Glomerular visceral epithelial cell (primary cell): Measurements from ENCODE around the gene SPAG7.

Source experiments
- DNase-seq: peaks from one replicate; pipeline ENCODE4 v3.0.0-alpha.2; 2016; ENCODE audit errors: extremely low spot score

Gene SPAG7

DNA sequence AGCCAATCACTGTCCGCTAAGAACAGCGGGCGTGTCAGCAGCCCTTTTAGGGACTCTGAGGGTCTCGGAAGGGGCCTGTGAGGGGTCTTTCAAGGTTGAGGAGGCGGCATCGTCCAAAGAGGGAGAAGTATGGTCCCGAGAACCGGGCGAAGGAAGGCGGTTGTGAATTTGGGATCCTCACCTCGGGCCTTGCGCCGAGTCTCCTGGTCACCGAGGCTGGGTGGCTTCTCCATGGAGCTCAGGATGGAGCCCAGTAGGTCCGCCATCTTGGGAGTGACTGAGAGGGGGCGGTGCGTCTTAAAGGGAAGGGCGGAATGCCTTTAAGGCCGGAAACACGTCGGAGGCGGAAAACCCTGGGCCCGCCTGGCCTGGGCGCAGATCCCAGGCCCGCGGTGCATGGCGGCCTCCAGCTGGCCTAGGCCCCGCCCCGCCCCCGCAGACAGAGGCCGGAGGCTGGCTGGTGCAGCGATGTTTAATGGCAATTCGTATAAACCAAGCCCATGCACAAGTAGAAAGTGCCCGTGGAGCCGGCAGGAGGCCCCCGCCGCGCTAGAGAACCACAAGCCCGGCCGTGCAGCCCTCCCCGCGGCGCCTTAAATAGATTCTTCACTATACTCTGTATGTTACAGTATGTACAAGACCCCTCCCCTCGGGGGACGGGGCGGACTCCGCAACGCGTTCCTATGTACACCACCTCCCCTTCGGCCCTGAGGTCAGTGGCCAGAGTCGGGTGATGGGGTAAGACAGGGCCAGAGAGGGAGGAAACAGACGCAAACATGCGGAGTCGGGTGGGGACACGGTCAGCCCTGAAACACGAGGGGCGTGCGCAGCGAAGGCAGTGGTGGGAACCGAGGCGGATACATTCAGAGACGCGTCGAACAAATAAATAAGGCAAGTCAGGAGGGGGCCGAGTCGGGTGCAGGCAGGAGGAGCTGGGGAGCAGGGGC lies at the start of gene SPAG7:
Gene SPAG7, minus strand, starts transcription at position 279 of the 947 bp plus-strand sequence. Its CDS starts 13 bp downstream, at position 266.
- peak; percentile 98 for DNase-seq

- DNase-seq: no peak
These were observed 46.7 kb upstream of the SPAG7 start for GRCh38 chr17:5014357-5014756.

DNA sequence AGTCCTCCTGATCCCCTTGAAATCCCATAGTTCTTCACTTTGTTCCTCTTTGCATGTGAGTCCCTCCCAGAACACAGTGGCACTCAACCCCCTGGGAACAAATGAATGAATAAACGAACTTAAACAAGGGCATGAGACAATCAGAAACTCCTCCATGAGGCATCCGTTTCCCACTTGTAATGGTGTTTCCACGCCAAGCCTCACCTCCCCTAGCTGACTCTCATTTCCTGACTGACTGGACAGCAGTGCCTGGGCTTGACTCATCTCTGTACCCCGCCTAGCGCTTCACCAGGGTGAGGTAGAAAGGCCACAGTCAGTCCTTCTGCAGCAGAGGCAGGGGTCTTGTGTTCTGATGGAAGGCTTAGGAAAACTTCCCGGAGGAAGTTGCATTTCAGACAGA lies 44.3 kb upstream of the SPAG7 start:
- no peak for DNase-seq

DNA sequence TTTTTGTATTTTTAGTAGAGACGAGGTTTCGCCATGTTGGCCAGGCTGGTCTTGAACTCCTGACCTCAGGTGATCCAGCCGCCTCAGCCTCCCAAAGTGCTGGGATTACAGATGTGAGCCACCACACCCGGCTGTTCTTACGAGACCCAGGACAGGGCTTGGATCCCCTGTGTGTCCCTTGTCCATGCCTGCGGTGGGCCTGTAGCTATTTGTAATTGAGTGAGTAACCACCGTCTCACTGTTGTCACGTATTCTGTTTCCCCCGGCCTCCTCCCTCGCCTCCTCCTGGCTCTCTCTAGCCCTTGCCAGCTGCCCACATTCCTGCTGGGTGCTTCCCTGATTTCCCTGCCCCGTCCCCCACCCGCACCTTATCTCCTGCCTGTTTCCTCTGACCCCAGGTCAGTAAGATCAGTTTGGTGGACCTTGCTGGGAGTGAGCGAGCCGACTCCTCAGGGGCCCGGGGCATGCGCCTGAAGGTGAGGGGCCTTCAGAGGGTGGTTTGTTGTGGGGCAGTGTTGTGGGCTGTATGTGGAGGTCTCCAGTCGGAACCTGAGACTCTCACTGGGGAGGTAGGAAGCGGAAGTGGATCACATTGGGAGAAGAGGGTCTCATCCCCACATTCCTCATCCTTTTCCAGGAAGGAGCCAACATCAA lies 35.7 kb upstream of the SPAG7 start:
- DNase-seq: no peak

- DNase-seq: no peak
These were observed 34.6 kb upstream of the SPAG7 start for GRCh38 chr17:5002121-5002788.

GRCh38 chr17:5000237-5000639 lies 32.6 kb upstream of the SPAG7 start:
- no peak for DNase-seq

DNA sequence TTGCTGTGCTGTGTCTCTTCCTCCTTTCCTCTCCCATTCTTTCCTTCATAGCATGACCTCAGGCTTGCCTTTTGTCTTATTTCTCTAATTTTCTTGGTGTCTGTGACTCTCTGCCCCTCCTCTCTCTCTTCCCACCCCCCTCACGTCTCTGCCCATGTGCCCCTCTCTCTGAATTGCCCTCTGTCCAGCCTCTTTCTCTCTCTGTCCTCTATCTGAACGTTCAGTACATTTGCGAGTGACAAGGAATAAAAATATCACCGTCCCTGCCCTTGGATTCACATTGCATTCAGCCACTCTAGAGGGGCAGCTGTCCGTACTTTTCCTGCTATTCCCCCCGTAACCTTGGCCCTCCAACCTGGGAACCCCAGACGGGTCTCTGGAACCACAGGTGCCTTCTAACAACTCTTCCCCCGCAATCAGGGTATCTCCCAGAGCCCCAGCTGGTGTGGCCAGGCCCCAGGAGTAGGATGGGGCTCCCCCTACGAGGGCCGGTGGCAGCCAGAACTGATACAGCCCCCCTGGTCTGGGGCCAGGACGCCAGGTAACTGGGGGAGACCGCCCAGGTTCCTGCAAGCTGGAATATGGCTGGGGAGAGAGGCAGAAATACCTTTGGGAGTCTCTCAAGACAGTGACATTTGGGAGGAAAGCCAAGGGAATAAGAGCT lies 31.9 kb upstream of the SPAG7 start:
- DNase-seq: no peak

DNA sequence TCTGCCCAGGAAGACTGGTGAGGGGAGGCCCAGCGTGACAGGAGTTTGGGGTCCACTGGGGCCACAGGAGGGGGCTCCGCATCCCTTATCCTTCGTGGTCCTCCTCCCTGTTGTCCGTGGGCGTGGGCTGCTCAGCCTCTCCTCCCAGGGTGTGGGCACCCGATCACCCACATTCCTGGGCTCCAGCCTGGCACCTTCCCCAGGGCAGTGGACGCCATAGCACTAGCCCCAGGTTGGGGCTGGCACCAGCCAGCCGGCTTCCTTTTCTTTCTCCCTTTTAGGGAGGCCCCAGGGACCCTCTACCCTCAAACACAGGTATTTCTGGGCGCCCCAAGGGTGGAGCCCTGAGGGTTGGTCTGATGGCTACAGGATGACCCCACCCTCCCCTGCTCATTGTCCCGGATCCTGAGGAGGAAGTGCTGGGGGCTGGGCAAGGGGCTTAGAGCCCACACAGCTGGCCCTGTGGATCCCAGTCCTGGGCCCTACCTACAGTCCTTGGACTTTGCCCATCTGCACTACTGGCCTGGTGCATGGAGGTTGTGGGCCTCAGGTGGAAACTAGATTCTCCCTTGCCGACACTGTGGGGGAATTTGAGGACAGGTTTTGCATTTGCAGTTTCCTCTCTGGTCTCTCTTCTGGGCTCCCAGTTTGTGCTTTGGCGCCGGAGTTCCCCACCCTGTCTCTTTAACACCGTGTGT lies 31.3 kb upstream of the SPAG7 start:
- no peak for DNase-seq

DNA sequence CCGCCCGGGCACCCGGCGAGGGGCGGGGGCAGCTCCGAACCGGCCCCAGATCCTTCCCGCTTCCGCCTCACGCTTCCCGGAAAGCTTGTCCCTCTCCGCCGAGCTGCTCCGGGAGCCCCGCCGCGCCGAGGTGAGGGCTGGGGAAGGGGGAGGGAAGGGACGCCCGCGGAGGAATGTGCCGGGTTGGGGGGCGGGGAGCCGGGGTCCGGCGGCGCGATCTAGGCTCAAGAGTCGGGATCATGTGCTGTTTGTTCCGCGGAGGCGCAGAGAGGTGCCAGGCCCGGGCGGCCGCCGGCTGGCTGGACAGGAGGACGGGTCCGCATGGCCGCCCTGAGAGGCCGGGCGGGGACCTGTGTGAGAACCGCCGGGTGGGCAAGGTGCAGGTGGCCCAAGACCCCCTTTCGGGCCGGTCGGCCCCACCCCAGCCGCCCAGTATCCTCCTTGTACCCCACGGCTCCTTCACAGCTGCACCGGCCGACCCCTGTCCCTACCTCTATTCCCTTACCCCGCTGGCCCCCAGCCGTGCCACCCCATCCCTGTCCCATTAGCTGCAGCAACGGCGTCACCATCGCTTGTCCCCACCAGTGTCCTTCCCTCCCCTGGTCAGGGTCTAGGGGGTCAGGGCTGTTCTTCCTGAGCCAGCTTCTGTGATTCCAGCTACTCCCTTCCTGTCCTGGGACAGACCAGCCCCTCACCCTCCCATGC lies 30.6 kb upstream of the SPAG7 start:
- DNase-seq: no peak

GRCh38 chr17:4997302-4998026 lies 29.8 kb upstream of the SPAG7 start, which contains the start of the genes INCA1 and KIF1C:
Gene INCA1 (minus strand): TSS chr17:4997522. CDS start chr17:4994437, 3,085 bp downstream.
Gene KIF1C (plus strand): TSS chr17:4997950. CDS start chr17:5000247, 2,297 bp downstream.
- DNase-seq: peak; percentile 94

GRCh38 chr17:4994081-4994595 lies 26.5 kb upstream of the SPAG7 start:
- DNase-seq: no peak

GRCh38 chr17:4987767-4988567 lies 20.4 kb upstream of the SPAG7 start:
- DNase-seq: no peak

GRCh38 chr17:4986951-4987766 lies 19.5 kb upstream of the SPAG7 start, which contains the start of gene CAMTA2:
Gene CAMTA2 (minus strand): TSS chr17:4987675. CDS start chr17:4986222, 1,453 bp downstream.
- DNase-seq: peak; percentile 83

DNA sequence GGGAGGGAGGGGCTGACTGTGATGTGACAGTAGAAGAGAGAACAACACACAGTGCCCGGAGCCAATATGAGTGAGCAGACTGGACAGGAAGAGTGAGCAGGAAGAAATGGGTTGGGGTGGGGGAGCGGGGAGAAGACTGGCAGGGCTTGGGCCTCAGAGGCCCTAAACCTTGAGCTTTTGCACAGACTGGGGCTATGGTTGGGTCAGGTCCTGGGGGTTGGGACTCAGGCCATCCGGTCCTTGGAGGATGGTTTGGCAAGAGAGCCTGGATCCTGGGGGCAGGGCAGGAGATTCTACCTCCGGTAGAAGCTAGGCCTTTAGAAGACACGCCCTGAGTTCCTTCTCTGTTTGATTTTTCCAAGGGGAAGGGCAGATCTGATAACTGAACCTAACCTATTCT lies 18.8 kb upstream of the SPAG7 start:
- DNase-seq: no peak

DNA sequence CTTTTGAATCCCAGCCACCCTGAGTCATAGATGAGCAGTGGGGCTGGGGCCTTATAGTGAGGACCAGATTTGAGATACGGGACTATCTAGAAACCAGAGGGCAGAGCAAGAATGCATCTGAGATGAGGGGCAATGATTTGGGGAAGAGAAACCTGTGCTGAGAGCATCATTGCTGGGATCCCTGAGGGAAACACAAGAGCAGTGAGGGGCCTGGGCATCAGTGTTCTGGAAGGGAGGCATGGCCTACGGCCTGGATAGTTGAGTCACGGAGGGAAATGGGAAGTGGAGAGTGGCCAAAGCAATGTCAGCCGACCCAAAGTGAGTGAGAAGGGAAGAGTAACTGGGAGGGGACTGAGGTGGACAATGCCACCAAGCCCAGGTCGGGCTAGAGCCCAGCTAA lies 14.7 kb upstream of the SPAG7 start:
- no peak for DNase-seq

DNA sequence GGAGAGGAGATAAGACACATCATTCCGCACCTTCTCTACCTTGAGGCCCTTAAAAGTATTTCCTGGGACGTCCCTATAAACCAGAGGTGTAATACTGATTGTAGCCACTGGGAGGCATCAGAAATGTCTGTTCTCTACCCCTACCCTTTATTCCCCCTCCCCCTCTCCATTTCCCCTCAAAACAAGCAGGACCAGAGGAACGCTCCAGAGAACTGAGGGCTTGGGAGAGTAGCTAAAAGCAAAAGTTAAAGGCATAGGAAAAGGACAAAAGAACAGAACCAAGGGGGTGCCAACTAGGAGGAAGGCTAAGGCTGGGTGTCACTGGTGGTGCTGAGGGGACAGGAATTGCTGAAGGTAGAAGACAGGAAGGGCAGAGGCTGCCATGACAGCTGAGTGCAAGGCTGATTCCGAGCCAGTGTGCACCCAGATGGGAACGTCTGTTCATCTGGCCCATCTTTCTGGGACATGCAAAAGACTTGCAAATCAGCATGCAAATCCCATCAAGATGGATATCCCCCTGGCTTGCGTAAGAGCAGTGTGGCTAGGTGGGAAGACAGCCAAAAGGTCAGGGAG lies 13.1 kb upstream of the SPAG7 start:
- DNase-seq: peak; percentile 41

GRCh38 chr17:4978726-4979125 lies 11.1 kb upstream of the SPAG7 start:
- DNase-seq: no peak
